Measurements from ENCODE around the gene A4GALT. TPM values are rescaled to one million over a fixed set of nuclear protein-coding genes. Genes with fewer than 3 reads are reported as not detected.
A peak's percentile ranks its signal among the peaks of the same experiment; 100 is the strongest.

The A4GALT gene
- total and polyA plus RNA-seq, 3 donors from 2014 or later = 13.5 to 17.3 (median 15.7) TPM

DNA sequence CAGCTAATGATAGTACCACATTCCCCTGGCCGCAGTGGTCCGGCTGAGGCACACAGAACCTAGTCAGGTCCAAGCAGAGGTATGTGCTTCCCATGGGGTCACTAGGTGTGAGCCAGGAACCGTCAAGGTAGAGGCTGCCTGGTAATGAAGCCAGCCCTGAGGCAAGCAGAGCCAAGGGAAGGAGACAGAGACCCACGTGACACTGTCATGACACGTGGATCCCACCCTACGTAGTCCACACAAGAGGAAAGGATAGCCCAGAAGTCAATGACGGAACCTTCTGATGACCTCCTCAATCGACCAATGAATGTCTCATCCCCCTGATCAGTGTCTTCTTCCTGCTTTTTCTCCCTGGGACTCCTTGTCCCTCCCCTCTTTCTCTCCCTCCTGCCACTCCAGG is 19.0 kb downstream of the A4GALT start:
- Histone ChIP-seq H3K36me3 (ENCODE audit: low read depth, missing control alignments) (no peaks in the 10 kb centered on the region), H3K27ac (no peak overlapping the region), H3K9me3 (no peaks in the 10 kb centered on the region), H3K27me3 (no peaks in the 10 kb centered on the region), H3K4me1 (peaks cover 15% of the 10 kb centered on the region), H3K4me3 (no peak overlapping the region)
- WGBS, 2 donors = 88 to 95% methylated on average over 6 to 8 of the region's 8 CpGs
- TF ChIP-seq, protein P1, sequence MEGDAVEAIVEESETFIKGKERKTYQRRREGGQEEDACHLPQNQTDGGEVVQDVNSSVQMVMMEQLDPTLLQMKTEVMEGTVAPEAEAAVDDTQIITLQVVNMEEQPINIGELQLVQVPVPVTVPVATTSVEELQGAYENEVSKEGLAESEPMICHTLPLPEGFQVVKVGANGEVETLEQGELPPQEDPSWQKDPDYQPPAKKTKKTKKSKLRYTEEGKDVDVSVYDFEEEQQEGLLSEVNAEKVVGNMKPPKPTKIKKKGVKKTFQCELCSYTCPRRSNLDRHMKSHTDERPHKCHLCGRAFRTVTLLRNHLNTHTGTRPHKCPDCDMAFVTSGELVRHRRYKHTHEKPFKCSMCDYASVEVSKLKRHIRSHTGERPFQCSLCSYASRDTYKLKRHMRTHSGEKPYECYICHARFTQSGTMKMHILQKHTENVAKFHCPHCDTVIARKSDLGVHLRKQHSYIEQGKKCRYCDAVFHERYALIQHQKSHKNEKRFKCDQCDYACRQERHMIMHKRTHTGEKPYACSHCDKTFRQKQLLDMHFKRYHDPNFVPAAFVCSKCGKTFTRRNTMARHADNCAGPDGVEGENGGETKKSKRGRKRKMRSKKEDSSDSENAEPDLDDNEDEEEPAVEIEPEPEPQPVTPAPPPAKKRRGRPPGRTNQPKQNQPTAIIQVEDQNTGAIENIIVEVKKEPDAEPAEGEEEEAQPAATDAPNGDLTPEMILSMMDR (IDR thresholded peaks at IDR 0.05) = no peak
- no peak for TF ChIP-seq POLR2A (IDR thresholded peaks at IDR 0.05)
- DNase-seq = no peak
- intact Hi-C loops (cut with DNase I; ENCODE audit: low total_unique reads) = no loop called here

DNA sequence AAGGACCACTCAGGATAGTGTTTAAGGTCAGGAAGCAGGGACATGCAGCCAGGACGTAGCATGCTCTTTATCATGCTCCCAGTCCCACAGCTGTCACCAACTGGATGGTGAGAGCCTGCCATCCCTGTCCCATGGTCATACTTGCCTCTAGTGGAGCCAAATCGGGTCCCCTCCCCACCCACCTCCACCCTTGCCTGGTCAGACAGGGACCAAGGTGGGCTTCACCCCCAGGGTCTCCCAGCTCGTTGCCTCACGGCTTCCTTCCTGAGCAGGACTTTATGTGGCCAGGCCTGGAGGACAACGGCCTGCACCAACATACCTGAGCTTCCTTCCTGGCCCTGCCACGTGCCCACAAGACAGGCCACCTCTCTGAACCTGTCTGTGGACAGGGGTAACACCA is 19.8 kb downstream of the A4GALT start:
- H3K27ac ChIP-seq = no peak overlapping the region
- peaks cover 15% of the 10 kb centered on the region for H3K4me1 ChIP-seq
- no peaks in the 10 kb centered on the region for H3K36me3 ChIP-seq (ENCODE audit: low read depth, missing control alignments)
- WGBS, 2 donors = 71 to 89% methylated on average over 5 to 6 of the region's 6 CpGs
- no peak overlapping the region for H3K4me3 ChIP-seq
- TF ChIP-seq POLR2A (IDR thresholded peaks at IDR 0.05) = no peak
- TF ChIP-seq, protein P1 (IDR thresholded peaks at IDR 0.05) = no peak
- H3K27me3 ChIP-seq = no peaks in the 10 kb centered on the region
- intact Hi-C loops (cut with DNase I; ENCODE audit: low total_unique reads) = no loop called here
- no peaks in the 10 kb centered on the region for H3K9me3 ChIP-seq
- DNase-seq = no peak

DNA sequence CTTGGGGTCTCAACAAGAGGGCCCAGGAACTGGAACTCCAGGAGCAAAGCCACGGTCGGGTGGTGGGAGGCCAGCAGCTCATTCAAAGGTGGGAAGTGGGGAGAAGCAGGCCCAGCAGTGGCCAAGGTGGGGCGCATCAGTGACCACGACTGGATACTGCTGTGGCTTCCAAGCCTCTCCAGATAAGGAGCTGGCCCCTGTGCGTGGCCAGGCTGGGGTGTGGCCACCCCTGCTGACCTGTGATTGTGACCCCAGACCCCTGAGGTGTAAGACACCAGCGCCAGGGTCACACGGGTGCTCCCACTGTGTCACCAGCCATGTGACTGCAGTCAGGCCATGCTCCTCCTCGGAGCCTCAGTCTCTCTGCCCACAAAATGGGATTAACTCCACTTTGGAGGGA is 20.3 kb downstream of the A4GALT start:
- Histone ChIP-seq H3K9me3 (no peaks in the 10 kb centered on the region), H3K27me3 (no peaks in the 10 kb centered on the region), H3K27ac (no peak overlapping the region), H3K36me3 (ENCODE audit: low read depth, missing control alignments) (no peaks in the 10 kb centered on the region), H3K4me3 (no peak overlapping the region), H3K4me1 (peaks cover 15% of the 10 kb centered on the region)
- WGBS, 2 donors = 93% methylated on average over 8 of the region's 8 CpGs; no CpG with 5 or more reads in 1 of the 2 donors
- no peak for DNase-seq
- intact Hi-C loops (cut with DNase I; ENCODE audit: low total_unique reads) = no loop called here
- TF ChIP-seq, protein P1 (IDR thresholded peaks at IDR 0.05) = no peak
- TF ChIP-seq POLR2A (IDR thresholded peaks at IDR 0.05) = no peak

DNA sequence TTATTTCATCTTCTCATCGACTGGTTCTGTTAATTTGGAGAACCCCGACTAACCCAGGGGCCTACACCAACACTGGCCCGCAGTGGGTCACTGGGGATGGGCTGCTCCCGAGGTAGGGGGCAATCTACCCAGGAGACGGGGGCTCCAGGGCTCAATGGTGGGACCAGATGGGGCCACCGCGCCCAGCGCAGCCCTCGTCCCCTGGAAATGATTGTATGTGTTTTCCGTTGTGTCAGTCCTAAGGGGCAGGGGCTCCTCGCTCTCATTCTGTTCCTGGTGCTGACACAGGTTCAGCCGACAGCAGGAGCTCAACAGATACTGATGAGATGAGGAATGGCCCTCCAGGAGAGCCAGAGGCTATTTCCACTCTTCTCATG is 20.7 kb downstream of the A4GALT start:
- intact Hi-C loops (cut with DNase I; ENCODE audit: low total_unique reads) = no loop called here
- H3K27ac ChIP-seq = peak overlapping the region in 1 of 2 donors; percentile 11
- H3K4me1 ChIP-seq = peaks cover 15% of the 10 kb centered on the region

More for the DNA sequence above, 20.7 kb downstream of the A4GALT start:
- DNase-seq = no peak
- no peak overlapping the region for H3K4me3 ChIP-seq
- no peaks in the 10 kb centered on the region for H3K9me3 ChIP-seq
- no peaks in the 10 kb centered on the region for H3K27me3 ChIP-seq
- TF ChIP-seq POLR2A (IDR thresholded peaks at IDR 0.05) = no peak
- TF ChIP-seq, protein P1 (IDR thresholded peaks at IDR 0.05) = no peak
- 79 to 94% methylated on average over 12 of the region's 12 CpGs for WGBS, 2 donors
- no peaks in the 10 kb centered on the region for H3K36me3 ChIP-seq (ENCODE audit: low read depth, missing control alignments)
